Peyer's patch (tissue), 4 donors: ENCODE results near the gene ELF5.

Source experiments
- POLR2A ChIP-seq, 2 donors: fragments of 450-650 bp; IDR thresholded peaks; one replicate each; pipeline ENCODE4 v1.5.1; 2017; ENCODE audit warnings: antibody characterized with exemption in 2 of 2, mild to moderate bottlenecking in 2 of 2, moderate library complexity in 2 of 2
- TF ChIP-seq, protein P1 (sequence below), 6 experiments: fragments of 450-650 bp in 4 of 6; fragments of 200-600 bp in 2 of 6; sonication (generic) in 1 of 6; IDR thresholded peaks; one replicate each; pipeline ENCODE4 v1.5.1; 2017 to 2019; ENCODE audit warnings: antibody characterized with exemption in 6 of 6, mild to moderate bottlenecking in 3 of 6, moderate library complexity in 1 of 6

DNA sequence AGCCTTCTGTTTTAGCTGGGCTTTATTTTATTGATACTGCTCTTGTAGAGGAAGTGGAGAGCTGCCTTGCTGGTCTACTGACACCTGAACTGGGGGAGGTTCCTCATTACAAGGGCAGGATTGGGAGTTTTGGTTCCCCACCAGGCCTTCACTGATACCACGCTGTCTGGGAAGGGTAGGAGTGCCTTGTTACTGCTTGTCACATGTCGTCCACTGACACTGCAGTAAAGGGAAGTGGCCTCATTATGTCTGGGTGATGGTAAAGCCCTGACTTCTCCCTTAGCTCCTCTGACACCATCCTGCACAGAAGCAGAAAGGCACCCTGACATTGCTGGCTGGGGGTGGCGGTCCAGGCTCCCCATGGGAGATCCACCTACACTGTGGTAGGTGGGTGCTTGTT is 38.7 kb upstream of the ELF5 start:
- TF ChIP-seq, protein P1, sequence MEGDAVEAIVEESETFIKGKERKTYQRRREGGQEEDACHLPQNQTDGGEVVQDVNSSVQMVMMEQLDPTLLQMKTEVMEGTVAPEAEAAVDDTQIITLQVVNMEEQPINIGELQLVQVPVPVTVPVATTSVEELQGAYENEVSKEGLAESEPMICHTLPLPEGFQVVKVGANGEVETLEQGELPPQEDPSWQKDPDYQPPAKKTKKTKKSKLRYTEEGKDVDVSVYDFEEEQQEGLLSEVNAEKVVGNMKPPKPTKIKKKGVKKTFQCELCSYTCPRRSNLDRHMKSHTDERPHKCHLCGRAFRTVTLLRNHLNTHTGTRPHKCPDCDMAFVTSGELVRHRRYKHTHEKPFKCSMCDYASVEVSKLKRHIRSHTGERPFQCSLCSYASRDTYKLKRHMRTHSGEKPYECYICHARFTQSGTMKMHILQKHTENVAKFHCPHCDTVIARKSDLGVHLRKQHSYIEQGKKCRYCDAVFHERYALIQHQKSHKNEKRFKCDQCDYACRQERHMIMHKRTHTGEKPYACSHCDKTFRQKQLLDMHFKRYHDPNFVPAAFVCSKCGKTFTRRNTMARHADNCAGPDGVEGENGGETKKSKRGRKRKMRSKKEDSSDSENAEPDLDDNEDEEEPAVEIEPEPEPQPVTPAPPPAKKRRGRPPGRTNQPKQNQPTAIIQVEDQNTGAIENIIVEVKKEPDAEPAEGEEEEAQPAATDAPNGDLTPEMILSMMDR (IDR thresholded peaks at IDR 0.05): no peak
- TF ChIP-seq POLR2A (IDR thresholded peaks at IDR 0.05): no peak
